GM23248 (cell line): ENCODE results near the gene MRPL49. TPM values are rescaled to one million over a fixed set of nuclear protein-coding genes. Genes with fewer than 3 reads are reported as not detected.

Source experiments
- DNase-seq: peaks from one replicate; pipeline ENCODE4 v3.0.0-alpha.2; 2015
- H2AFZ ChIP-seq: fragments of 200-600 bp; sonication (generic); 2 replicates; pipeline ENCODE4 v1.6.1; 2016; ENCODE audit warnings: antibody characterized with exemption
- H3F3A ChIP-seq: fragments of 200-600 bp; sonication (generic); 2 replicates; pipeline ENCODE4 v1.6.1; 2016; ENCODE audit warnings: mild to moderate bottlenecking, antibody characterized with exemption, mixed run types; ENCODE audit not compliant: insufficient read depth
- H3K27ac ChIP-seq: fragments of 200-600 bp; sonication (generic); 2 replicates; pipeline ENCODE4 v1.5.1; 2016; ENCODE audit warnings: mild to moderate bottlenecking
- H3K27me3 ChIP-seq: fragments of 200-600 bp; sonication (generic); replicated peaks from 2 replicates; pipeline ENCODE4 v1.6.1; 2016; ENCODE audit warnings: mild to moderate bottlenecking; ENCODE audit not compliant: insufficient read depth
- H3K36me3 ChIP-seq: fragments of 200-600 bp; sonication (generic); 2 replicates; pipeline ENCODE4 v1.6.1; 2016; ENCODE audit warnings: low read depth, mild to moderate bottlenecking
- H3K4me1 ChIP-seq: fragments of 200-600 bp; sonication (generic); 2 replicates; pipeline ENCODE4 v1.6.1; 2016; ENCODE audit warnings: mild to moderate bottlenecking; ENCODE audit not compliant: insufficient read depth
- H3K4me2 ChIP-seq: fragments of 200-600 bp; sonication (generic); one replicate; pipeline ENCODE4 v1.6.1; 2016; ENCODE audit warnings: mild to moderate bottlenecking; ENCODE audit not compliant: unreplicated experiment
- H3K4me3 ChIP-seq: fragments of 200-600 bp; sonication (generic); 2 replicates; pipeline ENCODE4 v1.5.1; 2016; ENCODE audit warnings: mild to moderate bottlenecking
- H3K79me2 ChIP-seq: fragments of 200-600 bp; sonication (generic); 2 replicates; pipeline ENCODE4 v1.6.1; 2016; ENCODE audit warnings: mild to moderate bottlenecking; ENCODE audit not compliant: insufficient read depth
- H3K9ac ChIP-seq: fragments of 200-600 bp; sonication (generic); 2 replicates; pipeline ENCODE4 v1.6.1; 2016; ENCODE audit warnings: mild to moderate bottlenecking
- H3K9me2 ChIP-seq: fragments of 200-600 bp; sonication (generic); 2 replicates; pipeline ENCODE4 v1.6.1; 2016; ENCODE audit warnings: mixed run types, mild to moderate bottlenecking, moderate library complexity; ENCODE audit not compliant: insufficient read depth
- H3K9me3 ChIP-seq: fragments of 200-600 bp; sonication (generic); one replicate; pipeline ENCODE4 v1.6.1; 2017; ENCODE audit warnings: low read depth
- H4K20me1 ChIP-seq: fragments of 200-600 bp; sonication (generic); 2 replicates; pipeline ENCODE4 v1.6.0; 2016; ENCODE audit not compliant: insufficient read depth
- EZH2 ChIP-seq: fragments of 200-600 bp; sonication (generic); IDR thresholded peaks from 2 replicates; pipeline ENCODE4 v1.6.1; 2018; ENCODE audit warnings: antibody characterized with exemption, mild to moderate bottlenecking; ENCODE audit not compliant: insufficient read depth, poor library complexity, severe bottlenecking
- EZH2phosphoT487 ChIP-seq: fragments of 200-600 bp; sonication (generic); IDR thresholded peaks from 2 replicates; pipeline ENCODE4 v1.6.1; 2018; ENCODE audit warnings: antibody characterized with exemption, moderate library complexity, mild to moderate bottlenecking, low read depth; ENCODE audit not compliant: insufficient read depth
- WGBS, 2 experiments: methylation state at CpG; one replicate each; pipeline ENCODE4 v1.1.6; 2015 to 2017; ENCODE audit warnings: low lambda C conversion rate in 2 of 2, low coverage in 1 of 2; ENCODE audit errors: missing lambda C conversion rate in 2 of 2; 5-methylcytosine and 5-hydroxymethylcytosine counted together
- in situ Hi-C: fragments of 300-500 bp; cut with MboI; formaldehyde crosslinking; loops from 2 replicates; pipeline ENCODE4 v1.15.0; 2020
- polyA plus RNA-seq: library from polyadenylated mRNA; unstranded; fragments of >200 nt; fragmentation: Nextera tagmentation; extraction: Ambion mirVana; gene quantifications from 2 replicates; pipeline ENCODE4 v1.2.1, GENCODE V29; 2016
- total RNA-seq: library from RNA; depleted of rRNA; stranded (reverse); fragments of >200 nt; shearing (Covaris generic); gene quantifications from 2 replicates; pipeline ENCODE4 v1.2.3, GENCODE V29; 2014

The MRPL49 gene
- total and polyA plus RNA-seq, 2 experiments from 2014 or later: 53.3 to 78.4 TPM

DNA sequence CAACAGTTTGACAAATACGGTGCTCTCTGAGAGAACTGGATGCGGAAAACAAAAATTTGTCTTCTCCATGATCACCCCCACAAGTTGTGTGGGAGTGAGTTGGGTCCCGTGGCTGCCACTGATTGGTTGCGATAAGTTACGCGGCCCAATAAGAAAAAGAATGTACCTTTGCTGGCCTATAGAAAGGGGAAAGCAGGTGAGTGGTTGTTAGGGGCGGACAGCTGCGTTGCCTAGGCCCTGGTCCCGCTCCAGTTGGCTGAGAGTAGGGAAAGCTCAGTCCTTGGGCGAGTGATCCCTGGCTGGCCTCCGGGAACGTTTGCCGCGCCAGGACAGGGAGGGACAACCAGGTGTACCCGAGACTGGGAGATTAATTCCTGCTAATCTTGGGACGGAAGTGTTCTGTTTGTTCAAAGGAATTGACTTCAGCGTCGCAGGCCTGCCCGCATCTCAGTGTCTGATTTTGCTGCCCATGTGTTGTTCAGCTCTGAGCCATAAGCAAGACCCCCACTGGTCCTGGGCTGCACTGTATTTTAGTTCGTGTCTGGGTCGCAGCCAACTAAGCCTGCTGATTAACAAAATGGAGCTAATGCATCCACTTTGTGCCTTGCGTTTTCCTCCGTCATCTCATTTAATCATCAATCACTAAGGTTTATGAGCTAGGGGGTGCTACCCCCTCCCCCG, 13.0 kb downstream of the MRPL49 start:
- Histone ChIP-seq H3K27me3 (no peaks in the 10 kb centered on the region), H3K4me1 (peaks cover 8% of the 10 kb centered on the region), H3K4me2 (peak overlapping the region; percentile 82), H3K27ac (peak overlapping the region; percentile 98), H3K36me3 (0 out of 2 replicates have a peak, but pooled peaks cover 4% of the 10 kb centered on the region), H3K9ac (peak overlapping the region; percentile 98), H3K9me2 (no peaks in the 10 kb centered on the region), H4K20me1 (no peaks in the 10 kb centered on the region), H3K4me3 (peak overlapping the region; percentile 84), H3K9me3 (no peaks in the 10 kb centered on the region), H2AFZ (peak overlapping the region; percentile 82), H3K79me2 (peaks cover 37% of the 10 kb centered on the region), H3F3A (no peaks in the 10 kb centered on the region)
- WGBS, 2 experiments: 1 to 3% methylated on average over 24 of the region's 24 CpGs
- TF ChIP-seq EZH2 (no peak), EZH2phosphoT487 (no peak)
- in situ Hi-C loops: no loop called here
- peak; percentile 95 for DNase-seq

DNA sequence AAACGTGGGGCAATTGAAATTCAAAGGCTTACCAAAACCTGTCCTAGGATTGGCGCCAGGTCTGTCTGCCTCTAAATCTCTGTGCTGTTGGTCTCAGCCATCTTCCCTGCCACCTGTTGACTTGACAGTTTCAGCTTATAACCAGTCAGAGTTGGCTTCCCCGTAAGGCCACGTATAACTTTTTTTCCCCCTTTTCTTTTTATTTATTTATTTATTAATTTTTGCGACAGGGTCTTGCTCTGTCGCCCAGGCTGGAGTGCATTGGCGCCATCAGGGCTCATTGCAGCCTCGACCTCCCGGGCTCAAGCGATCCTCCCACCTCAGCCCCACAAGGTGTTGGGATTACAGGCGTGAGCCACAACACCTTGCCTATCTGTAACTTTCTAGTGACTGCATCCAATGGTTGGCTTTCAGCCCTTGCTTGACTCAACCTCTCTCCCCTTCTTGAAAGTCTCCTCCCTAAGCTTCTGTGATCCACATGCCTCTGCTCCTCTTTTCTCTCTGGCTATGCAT, 13.6 kb downstream of the MRPL49 start:
- 0 out of 2 replicates have a peak, but pooled peaks cover 4% of the 10 kb centered on the region for H3K36me3 ChIP-seq
- H3K79me2 ChIP-seq: peaks cover 37% of the 10 kb centered on the region
- TF ChIP-seq EZH2 (no peak), EZH2phosphoT487 (no peak)
- no peaks in the 10 kb centered on the region for H4K20me1 ChIP-seq
- H3K4me1 ChIP-seq: peaks cover 8% of the 10 kb centered on the region
- H3K9ac ChIP-seq: peak overlapping the region; percentile 98
- H3K9me3 ChIP-seq: no peaks in the 10 kb centered on the region
- peak overlapping the region; percentile 84 for H3K4me3 ChIP-seq
- peak overlapping the region; percentile 82 for H2AFZ ChIP-seq
- in situ Hi-C loops: no loop called here
- no peaks in the 10 kb centered on the region for H3K27me3 ChIP-seq
- no peak for DNase-seq
- 49 to 53% methylated on average over 11 of the region's 11 CpGs for WGBS, 2 experiments
- H3K27ac ChIP-seq: peak overlapping the region; percentile 98; the same call in 1 of the 2 replicates
- no peaks in the 10 kb centered on the region for H3F3A ChIP-seq
- H3K9me2 ChIP-seq: no peaks in the 10 kb centered on the region
- peak overlapping the region; percentile 82 for H3K4me2 ChIP-seq

DNA sequence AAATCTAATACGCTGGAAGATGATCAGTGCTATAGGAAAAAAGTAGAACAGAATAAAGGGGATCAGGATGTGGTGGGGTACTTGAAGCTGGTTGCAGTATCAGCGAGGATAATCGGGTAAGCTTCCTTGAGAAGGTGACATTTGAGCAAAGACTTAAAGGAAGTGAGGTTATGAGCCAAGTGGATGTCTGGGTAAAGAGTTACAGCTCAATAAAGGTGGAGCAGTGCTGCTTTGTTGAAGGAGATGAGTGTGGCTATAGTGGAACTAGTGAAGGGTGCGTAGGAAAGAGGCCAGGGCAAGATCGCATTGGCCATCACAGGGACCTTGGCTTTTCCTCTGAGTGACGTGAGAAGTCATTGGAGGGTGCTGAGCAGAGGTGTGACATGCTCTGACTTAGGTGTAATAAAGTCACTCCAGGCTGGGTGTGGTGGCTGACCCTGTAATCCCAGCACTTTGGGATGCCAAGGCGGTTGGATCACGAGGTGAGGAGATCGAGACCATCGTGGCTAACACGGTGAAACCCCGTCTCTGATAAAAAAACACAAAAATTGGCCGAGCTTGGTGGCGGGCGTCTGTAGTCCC, 14.5 kb downstream of the MRPL49 start:
- peaks cover 8% of the 10 kb centered on the region for H3K4me1 ChIP-seq
- in situ Hi-C loops: no loop called here
- no peak for DNase-seq
- H4K20me1 ChIP-seq: no peaks in the 10 kb centered on the region
- no peak overlapping the region for H3K9ac ChIP-seq
- 86 to 87% methylated on average over 15 of the region's 15 CpGs for WGBS, 2 experiments
- no peak overlapping the region for H2AFZ ChIP-seq
- H3K36me3 ChIP-seq: 0 out of 2 replicates have a peak, but pooled peaks cover 4% of the 10 kb centered on the region
- no peak overlapping the region for H3K27ac ChIP-seq
- no peak overlapping the region for H3K4me2 ChIP-seq
- TF ChIP-seq EZH2 (no peak), EZH2phosphoT487 (no peak)
- H3K79me2 ChIP-seq: peaks cover 28% of the 10 kb centered on the region
- H3K27me3 ChIP-seq: no peaks in the 10 kb centered on the region
- H3F3A ChIP-seq: no peaks in the 10 kb centered on the region
- no peaks in the 10 kb centered on the region for H3K9me3 ChIP-seq
- no peak overlapping the region for H3K4me3 ChIP-seq
- no peaks in the 10 kb centered on the region for H3K9me2 ChIP-seq

DNA sequence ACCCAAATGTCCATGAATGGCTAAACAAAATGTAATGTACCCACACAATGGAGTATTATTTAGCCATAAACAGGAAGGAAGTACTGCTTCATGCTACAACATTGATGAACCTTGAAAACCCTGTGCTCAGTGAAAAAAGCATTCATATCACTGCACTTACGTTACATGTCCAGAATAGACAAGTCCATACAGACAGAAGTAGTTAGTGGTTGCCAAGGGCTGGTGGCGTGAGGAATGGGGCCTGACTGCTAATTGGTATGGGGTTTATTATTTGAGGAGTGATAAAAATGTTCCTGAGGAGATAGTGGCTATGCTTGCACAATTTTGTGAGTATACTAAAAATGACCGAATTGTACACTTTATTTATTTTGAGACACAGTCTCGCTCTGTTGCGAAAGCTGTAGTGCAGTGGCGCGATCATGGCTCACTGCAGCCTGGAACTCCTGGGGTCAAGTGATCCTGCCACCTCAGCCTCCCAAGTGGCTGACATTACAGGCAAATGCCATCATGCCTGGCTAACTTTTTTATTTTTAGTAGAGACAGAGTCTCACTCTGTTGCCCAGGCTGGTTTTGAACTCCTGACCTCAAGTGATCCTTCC, 19.9 kb downstream of the MRPL49 start:
- TF ChIP-seq EZH2phosphoT487 (no peak), EZH2 (no peak)
- Histone ChIP-seq H3K9me2 (no peaks in the 10 kb centered on the region), H2AFZ (no peak overlapping the region), H3K4me2 (no peak overlapping the region), H3K4me1 (no peaks in the 10 kb centered on the region), H3K27me3 (no peaks in the 10 kb centered on the region), H3K4me3 (no peak overlapping the region), H3F3A (no peaks in the 10 kb centered on the region), H3K9ac (no peak overlapping the region), H3K9me3 (no peaks in the 10 kb centered on the region), H4K20me1 (no peaks in the 10 kb centered on the region), H3K36me3 (no peaks in the 10 kb centered on the region), H3K27ac (no peak overlapping the region), H3K79me2 (no peaks in the 10 kb centered on the region)
- no peak for DNase-seq
- in situ Hi-C loops: no loop called here
- WGBS, 2 experiments: 83 to 85% methylated on average over 7 of the region's 7 CpGs
